CD4-positive, alpha-beta T cell treated with Interleukin-17A for 1 hour (primary cell): Measurements from ENCODE around the gene CEP164.
A peak's percentile ranks its signal among the peaks of the same experiment; 100 is the strongest.

Experiments
- DNase-seq: peaks from one replicate; pipeline ENCODE4 v3.0.0-alpha.2; 2020

CEP164 gene

DNA sequence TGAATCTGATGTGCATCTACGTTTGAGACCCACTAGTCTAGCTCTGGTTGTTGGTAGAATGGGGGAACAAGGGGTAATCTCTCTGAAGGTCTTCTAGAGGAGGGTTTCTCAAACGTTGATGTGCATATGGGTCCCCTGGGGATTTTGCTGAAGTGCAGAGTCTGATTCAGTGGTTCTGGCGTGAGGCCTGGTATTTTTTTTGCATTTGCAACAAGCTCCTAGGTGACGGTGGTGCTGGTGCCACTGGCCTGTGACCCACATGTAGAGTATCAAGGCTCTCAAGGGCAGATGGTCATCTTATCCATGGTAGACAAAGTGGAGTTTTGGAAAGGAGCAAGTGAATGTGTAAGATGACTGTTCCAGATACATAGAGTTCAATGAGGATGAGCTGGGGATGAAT, 97.1 kb downstream of the CEP164 start:
- no peak for DNase-seq

GRCh38 chr11:117425679-117426296, 98.1 kb downstream of the CEP164 start:
- DNase-seq, result no peak

DNA sequence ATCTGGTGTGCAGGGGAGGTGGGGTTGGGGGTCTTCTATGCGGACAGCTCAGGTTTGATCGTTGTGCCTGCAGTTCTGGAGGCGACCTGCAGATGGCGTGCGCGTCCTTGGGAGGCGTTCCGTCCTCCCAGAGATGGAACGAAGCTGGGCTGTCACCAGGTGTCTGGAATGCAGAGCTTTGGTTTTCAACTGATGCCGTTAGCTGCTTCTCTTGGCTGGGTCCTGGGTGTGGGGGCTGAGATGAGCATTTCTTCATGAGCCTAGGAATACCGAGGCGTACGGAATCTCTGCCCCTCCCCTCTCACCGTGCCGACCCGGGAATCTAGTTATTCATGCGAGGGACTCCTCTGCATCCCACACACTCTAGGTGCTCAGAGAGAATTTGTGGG, 98.6 kb downstream of the CEP164 start:
- peak; percentile 62 for DNase-seq

GRCh38 chr11:117426941-117427340, 99.3 kb downstream of the CEP164 start:
- DNase-seq, result no peak

DNA sequence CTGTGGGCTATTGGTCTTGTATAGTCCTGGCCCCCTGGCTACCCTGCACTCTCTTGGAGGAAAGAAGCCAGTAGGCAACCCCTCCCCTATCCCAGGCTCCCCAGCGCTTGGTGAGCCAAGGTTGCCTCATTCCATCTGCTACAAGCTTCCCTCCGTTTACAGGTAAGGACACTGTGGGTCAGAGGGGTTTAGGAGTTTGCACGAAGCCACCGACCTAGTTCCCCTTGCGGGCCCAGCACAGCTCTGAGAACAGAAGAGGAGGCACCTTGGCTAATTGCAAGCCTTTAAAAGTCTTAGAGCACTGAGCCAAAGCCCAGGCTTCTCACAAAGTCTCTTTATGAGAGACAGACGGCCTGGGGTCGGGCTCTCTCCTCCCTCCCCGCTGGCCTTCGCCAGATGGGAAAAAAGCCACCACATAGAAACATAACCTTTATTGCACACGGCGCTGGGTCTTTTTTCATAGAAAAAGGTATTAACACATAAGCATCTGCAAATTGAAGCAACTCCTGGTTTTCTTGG, 99.8 kb downstream of the CEP164 start:
- no peak for DNase-seq

GRCh38 chr11:117428186-117428855, 100.7 kb downstream of the CEP164 start:
- DNase-seq, result no peak

DNA sequence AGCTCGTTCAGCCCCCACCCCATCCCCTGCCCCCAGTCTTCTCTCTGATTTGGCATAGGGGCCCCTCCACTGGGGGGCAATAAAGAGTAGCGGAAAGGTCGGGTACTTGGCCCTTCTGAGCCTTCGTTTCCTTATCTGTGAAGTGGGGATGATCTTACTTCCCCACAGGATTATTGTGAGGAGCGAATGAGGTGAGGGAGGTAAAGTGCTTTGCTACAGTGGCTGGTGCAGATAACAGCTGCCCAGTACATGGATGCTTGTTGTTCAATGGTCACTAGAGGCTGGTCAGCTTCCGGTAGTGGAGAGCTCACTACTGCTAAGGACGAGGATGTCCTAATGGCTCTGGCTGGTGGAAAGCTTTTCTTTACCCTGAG, 101.2 kb downstream of the CEP164 start:
- no peak for DNase-seq

DNA sequence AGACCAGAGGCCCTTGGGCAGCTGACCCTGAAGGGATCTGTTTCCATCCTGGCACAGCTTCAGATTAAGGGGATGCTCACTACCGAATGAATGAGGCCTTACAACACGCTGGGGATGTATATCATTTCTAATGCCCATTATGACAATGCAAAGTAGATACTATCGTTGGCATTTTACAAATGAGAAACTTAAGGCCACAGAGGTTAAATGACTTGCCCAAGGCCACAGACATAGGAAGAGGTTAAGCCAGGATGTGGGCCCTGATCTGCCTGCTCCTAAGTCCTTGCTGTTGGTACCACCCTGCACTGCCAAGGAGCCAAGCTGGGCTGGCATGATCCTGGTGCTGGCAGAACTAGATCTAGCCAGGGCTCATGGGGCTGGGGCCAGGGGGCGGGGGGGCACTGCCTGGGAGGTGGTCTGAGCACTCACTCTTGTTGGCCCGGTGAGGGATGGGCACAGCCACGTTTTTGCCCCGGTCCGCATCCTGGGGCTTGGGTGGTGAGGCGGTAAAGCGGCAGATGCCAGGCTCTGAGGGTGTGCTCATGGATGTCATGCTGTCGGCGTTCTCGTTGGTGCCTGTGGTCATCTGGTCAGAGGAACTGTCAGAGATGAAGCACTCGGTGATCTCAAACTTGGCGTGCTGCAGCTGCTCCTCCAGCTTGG, 102.8 kb downstream of the CEP164 start:
- DNase-seq, result no peak

GRCh38 chr11:117431436-117431835, 103.8 kb downstream of the CEP164 start:
- DNase-seq, result no peak

- no peak for DNase-seq
Observed at GRCh38 chr11:117433717-117434116, 106.1 kb downstream of the CEP164 start.

DNA sequence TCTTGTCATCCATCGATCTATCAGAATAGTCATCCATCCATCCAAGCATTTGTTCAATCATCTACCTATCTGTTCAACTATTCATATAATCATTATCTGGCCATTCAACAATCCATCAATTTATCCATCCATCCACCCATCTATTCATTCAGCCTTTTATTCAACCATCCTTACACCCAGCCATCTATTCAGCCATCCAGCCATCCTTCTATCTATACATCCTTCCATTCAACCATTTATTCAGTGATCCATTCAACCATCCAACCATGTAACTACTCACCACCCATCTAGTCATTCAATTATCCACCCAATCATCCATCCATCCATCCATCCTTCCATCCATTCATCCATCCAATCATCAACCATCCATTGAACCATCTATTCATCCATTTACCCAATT, 106.8 kb downstream of the CEP164 start:
- DNase-seq, result no peak

- no peak for DNase-seq
Observed at GRCh38 chr11:117435326-117435725, 107.7 kb downstream of the CEP164 start.

DNA sequence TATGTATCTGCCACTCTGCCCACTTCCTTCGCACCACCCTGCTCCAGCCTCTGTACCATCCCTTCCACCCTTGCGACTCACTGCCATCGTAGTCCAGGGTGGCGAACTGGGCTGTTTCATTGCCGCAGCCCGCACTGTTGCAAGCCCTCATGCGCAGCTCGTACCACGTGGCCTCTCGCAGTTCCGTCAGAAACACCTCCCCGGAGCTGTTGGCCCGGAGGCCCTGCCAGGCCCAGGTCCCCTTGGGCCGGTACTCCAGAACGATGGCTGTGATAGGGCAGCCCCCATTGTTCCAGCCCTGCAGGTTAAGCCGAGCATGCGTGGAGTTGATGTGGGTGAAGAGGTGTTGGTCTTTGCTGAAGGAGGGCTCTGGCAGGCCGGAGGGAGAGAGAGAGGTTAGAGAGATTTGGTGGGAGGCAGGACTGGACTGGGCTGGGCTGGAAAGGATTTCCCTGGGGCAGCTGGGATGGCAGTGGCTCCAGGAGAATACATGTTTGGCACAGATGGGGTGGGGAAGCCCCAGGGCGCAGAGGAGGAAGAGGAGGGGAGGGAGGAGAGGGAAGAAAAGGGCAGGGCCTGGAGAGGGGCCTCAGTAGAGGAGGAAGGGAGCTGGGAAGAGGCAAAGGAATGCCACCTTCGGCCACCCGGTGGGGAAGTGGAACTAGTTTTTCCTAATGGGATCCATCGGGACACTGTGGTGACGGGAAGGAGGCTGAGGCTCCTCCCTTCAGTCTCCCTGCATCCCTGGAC, 109.6 kb downstream of the CEP164 start:
- DNase-seq, result no peak

GRCh38 chr11:117437791-117438130, 110.1 kb downstream of the CEP164 start:
- DNase-seq, result no peak

GRCh38 chr11:117438371-117439000, 110.8 kb downstream of the CEP164 start:
- no peak for DNase-seq

DNA sequence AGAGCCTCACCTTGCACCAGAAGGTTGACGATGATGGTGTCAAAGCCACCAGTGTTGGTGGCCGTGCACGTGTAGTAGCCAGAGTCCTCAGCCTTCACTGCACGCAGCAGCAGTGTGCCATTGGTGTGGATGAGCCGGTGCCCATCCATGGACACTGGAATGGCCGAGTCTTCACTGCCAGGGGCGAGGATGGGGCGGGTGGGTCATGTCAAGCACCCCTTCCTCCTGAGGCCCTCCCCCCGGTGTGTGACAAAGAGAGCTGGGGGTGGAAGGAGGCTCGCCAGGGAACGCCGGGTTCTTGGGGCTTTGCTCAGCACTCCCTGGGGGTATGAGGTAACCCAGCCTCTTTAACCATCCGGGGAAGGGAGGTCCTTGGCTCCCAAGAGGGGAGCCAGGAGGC, 111.6 kb downstream of the CEP164 start:
- no peak for DNase-seq

- no peak for DNase-seq
Observed at GRCh38 chr11:117440258-117440657, 112.6 kb downstream of the CEP164 start.

DNA sequence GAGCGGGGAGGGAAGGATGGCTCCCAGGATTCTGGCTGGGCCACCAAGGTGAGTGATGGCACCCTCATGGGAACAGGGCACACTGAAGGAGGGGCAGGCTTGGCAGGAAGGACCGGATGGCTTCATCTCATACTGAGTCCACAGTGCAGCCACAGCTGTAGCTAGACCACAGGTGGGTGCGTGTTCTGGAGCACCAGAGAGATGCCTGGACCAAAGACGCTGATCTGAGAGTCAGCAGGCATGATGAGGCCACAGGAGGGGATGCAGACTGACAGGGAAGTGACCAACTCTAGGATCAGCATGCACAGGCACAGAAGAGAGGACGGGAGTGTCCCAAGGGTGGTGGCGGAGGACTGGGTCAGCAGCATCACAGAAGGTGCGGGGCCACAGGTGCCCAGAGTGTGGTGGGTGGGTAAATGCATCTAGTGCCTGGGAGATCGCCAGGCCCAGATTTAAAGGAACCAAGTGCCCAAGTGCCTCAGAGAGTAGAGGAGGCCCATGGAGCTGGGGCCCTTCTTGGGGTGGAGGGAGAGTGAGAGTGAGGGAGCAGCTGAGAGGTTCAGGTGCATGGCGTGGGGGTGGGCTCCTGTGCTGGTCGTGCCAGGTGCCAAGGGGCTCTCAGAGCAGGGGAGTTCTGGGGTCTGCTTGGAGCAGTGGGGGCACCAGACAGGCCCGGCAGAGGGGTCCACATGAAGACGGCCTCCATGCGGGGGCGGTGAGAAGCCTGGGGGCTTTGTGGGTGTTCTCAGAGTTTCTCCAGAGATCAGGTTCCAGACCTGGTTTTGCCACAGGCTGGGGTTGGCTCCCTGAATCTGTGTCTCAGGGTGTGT, 113.7 kb downstream of the CEP164 start:
- DNase-seq, result no peak

- DNase-seq, result no peak
Observed at GRCh38 chr11:117442049-117442868, 114.6 kb downstream of the CEP164 start.

DNA sequence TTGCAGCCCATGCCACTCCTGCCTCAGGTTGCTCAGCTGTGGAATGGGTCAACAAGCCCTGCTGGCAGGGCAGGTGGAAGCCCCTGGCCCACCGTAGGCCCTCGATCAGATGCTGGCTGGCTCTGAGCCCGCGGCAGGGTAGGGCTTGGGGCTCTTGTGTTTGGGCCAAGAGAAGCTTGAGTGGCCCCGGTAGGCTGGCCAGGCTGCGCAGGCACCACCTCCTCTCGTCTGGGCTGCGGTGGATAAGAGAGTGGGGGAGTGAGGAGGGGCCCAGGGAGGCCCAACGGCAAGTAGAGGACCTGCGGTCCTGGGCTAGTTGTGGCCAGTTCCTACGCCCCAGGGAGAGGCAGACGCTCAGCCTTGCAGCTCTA, 115.2 kb downstream of the CEP164 start:
- no peak for DNase-seq
